Measurements from ENCODE around the gene DBT. TPM values are rescaled to one million over a fixed set of nuclear protein-coding genes. Genes with fewer than 3 reads are reported as not detected.
"Not testable (repeated sequence)": the region's sequence is repeated elsewhere in the genome, so short reads cannot be mapped to it uniquely, and the experiment has no call there.

DBT gene
- 10 to 100 TPM in 5 of 8 experiments, 1 to 10 TPM in 3; 7.5 to 20.0 (median 10.9) TPM for total RNA-seq

- 0 to 11% (median 3%) methylated on average over 1 to 25 of the region's 31 CpGs for WGBS, 10 experiments
- in situ Hi-C loops (cut with MboI; ENCODE audit: low pct_unique_long_range_greater_than_20kb in 2 of 9, low sequenced_read_pairs in 9 of 9, unreplicated experiment in 9 of 9), result no loop called here
- peak within 1 kb of the TSS; percentile 74 to 80 for H3K27ac ChIP-seq
- ATAC-seq (replicated peaks in 6 of 8), result peak; percentile 94 to 100 (median 100)
- H3K4me3 ChIP-seq, result peak within 1 kb of the TSS; percentile 70 to 96 (median 83)
- H3K4me1 ChIP-seq (replicated peaks in 1 of 2), result peaks cover 8 to 11% of the 10 kb centered on the region in 2 donors
Measured at GRCh38 chr1:100249537-100250257, at the start of gene DBT. TSS of gene DBT (minus strand) at chr1:100249834. CDS start at chr1:100249820, 14 bp downstream.

- no peak overlapping the region for H3K27ac ChIP-seq
- no peak overlapping the region for H3K4me3 ChIP-seq
- no peaks in the 10 kb centered on the region for H3K4me1 ChIP-seq (replicated peaks in 1 of 2)
- no peak for ATAC-seq (replicated peaks in 6 of 8)
- WGBS, 10 experiments, result 40 to 100% (median 72%) methylated on average over 1 to 4 of the region's 4 CpGs; no CpG with 5 or more reads in 2 of the 10 experiments
- in situ Hi-C loops (cut with MboI; ENCODE audit: low pct_unique_long_range_greater_than_20kb in 2 of 9, low sequenced_read_pairs in 9 of 9, unreplicated experiment in 9 of 9), result no loop called here
Measured at GRCh38 chr1:100298512-100298911, 48.9 kb upstream of the DBT start.

- H3K4me3 ChIP-seq; H3K4me1 ChIP-seq (replicated peaks in 1 of 2); ATAC-seq (replicated peaks in 6 of 8); H3K27ac ChIP-seq; in situ Hi-C loops (cut with MboI; ENCODE audit: low pct_unique_long_range_greater_than_20kb in 2 of 9, low sequenced_read_pairs in 9 of 9, unreplicated experiment in 9 of 9): not testable (repeated sequence)
Measured at GRCh38 chr1:100296997-100297396, 47.4 kb upstream of the DBT start.

GRCh38 chr1:100296140-100296539 lies 46.5 kb upstream of the DBT start:
- in situ Hi-C loops (cut with MboI; ENCODE audit: low pct_unique_long_range_greater_than_20kb in 2 of 9, low sequenced_read_pairs in 9 of 9, unreplicated experiment in 9 of 9), result no loop called here
- 84 to 100% (median 97%) methylated on average over 2 to 8 of the region's 8 CpGs; no CpG with 5 or more reads in 1 of the 10 experiments for WGBS, 10 experiments
- Histone ChIP-seq H3K27ac (no peak overlapping the region), H3K4me3 (no peak overlapping the region), H3K4me1 (replicated peaks in 1 of 2) (no peaks in the 10 kb centered on the region)
- ATAC-seq (replicated peaks in 6 of 8), result no peak

GRCh38 chr1:100292711-100293110 lies 43.1 kb upstream of the DBT start:
- 0 to 100% (median 62%) methylated on average over 1 of the region's 1 CpG; no CpG with 5 or more reads in 1 of the 10 experiments for WGBS, 10 experiments
- in situ Hi-C loops (cut with MboI; ENCODE audit: low pct_unique_long_range_greater_than_20kb in 2 of 9, low sequenced_read_pairs in 9 of 9, unreplicated experiment in 9 of 9), result no loop called here
- Histone ChIP-seq H3K27ac (no peak overlapping the region), H3K4me1 (replicated peaks in 1 of 2) (no peaks in the 10 kb centered on the region), H3K4me3 (no peak overlapping the region)
- no peak for ATAC-seq (replicated peaks in 6 of 8)

- 84 to 100% (median 96%) methylated on average over 1 to 2 of the region's 2 CpGs; no CpG with 5 or more reads in 3 of the 10 experiments for WGBS, 10 experiments
- H3K27ac ChIP-seq, result no peak overlapping the region
- in situ Hi-C loops (cut with MboI; ENCODE audit: low pct_unique_long_range_greater_than_20kb in 2 of 9, low sequenced_read_pairs in 9 of 9, unreplicated experiment in 9 of 9), result no loop called here
Measured at GRCh38 chr1:100290291-100290690, 40.7 kb upstream of the DBT start.

GRCh38 chr1:100287162-100287561 lies 37.5 kb upstream of the DBT start:
- in situ Hi-C loops (cut with MboI; ENCODE audit: low pct_unique_long_range_greater_than_20kb in 2 of 9, low sequenced_read_pairs in 9 of 9, unreplicated experiment in 9 of 9), result no loop called here
- no peaks in the 10 kb centered on the region for H3K4me1 ChIP-seq (replicated peaks in 1 of 2)
- H3K4me3 ChIP-seq, result no peak overlapping the region
- no peak for ATAC-seq (replicated peaks in 6 of 8)
- 94 to 100% (median 100%) methylated on average over 1 to 3 of the region's 3 CpGs; no CpG with 5 or more reads in 2 of the 10 experiments for WGBS, 10 experiments
- no peak overlapping the region for H3K27ac ChIP-seq

More at GRCh38 chr1:100290291-100290690, 40.7 kb upstream of the DBT start:
- Histone ChIP-seq H3K4me1 (replicated peaks in 1 of 2) (no peaks in the 10 kb centered on the region), H3K4me3 (no peak overlapping the region)
- no peak for ATAC-seq (replicated peaks in 6 of 8)

- Histone ChIP-seq H3K4me3 (no peak overlapping the region), H3K27ac (no peak overlapping the region), H3K4me1 (replicated peaks in 1 of 2) (no peaks in the 10 kb centered on the region)
- in situ Hi-C loops (cut with MboI; ENCODE audit: low pct_unique_long_range_greater_than_20kb in 2 of 9, low sequenced_read_pairs in 9 of 9, unreplicated experiment in 9 of 9), result no loop called here
- 89 to 100% (median 99%) methylated on average over 1 to 5 of the region's 5 CpGs; no CpG with 5 or more reads in 4 of the 10 experiments for WGBS, 10 experiments
- no peak for ATAC-seq (replicated peaks in 6 of 8)
Measured at GRCh38 chr1:100284591-100284990, 35.0 kb upstream of the DBT start.

GRCh38 chr1:100279954-100280682 lies 30.5 kb upstream of the DBT start:
- no peaks in the 10 kb centered on the region for H3K4me1 ChIP-seq (replicated peaks in 1 of 2)
- H3K4me3 ChIP-seq, result no peak overlapping the region
- 80 to 100% (median 100%) methylated on average over 1 to 2 of the region's 2 CpGs; no CpG with 5 or more reads in 3 of the 10 experiments for WGBS, 10 experiments
- in situ Hi-C loops (cut with MboI; ENCODE audit: low pct_unique_long_range_greater_than_20kb in 2 of 9, low sequenced_read_pairs in 9 of 9, unreplicated experiment in 9 of 9), result no loop called here
- H3K27ac ChIP-seq, result no peak overlapping the region
- ATAC-seq (replicated peaks in 6 of 8), result no peak

GRCh38 chr1:100279358-100279923 lies 29.8 kb upstream of the DBT start:
- no peak for ATAC-seq (replicated peaks in 6 of 8)
- Histone ChIP-seq H3K27ac (no peak overlapping the region), H3K4me3 (no peak overlapping the region), H3K4me1 (replicated peaks in 1 of 2) (no peaks in the 10 kb centered on the region)
- 58 to 100% (median 91%) methylated on average over 1 to 3 of the region's 3 CpGs; no CpG with 5 or more reads in 2 of the 10 experiments for WGBS, 10 experiments
- in situ Hi-C loops (cut with MboI; ENCODE audit: low pct_unique_long_range_greater_than_20kb in 2 of 9, low sequenced_read_pairs in 9 of 9, unreplicated experiment in 9 of 9), result no loop called here

GRCh38 chr1:100277866-100278265 lies 28.2 kb upstream of the DBT start:
- no peak overlapping the region for H3K27ac ChIP-seq
- no peak for ATAC-seq (replicated peaks in 6 of 8)
- H3K4me3 ChIP-seq, result no peak overlapping the region
- in situ Hi-C loops (cut with MboI; ENCODE audit: low pct_unique_long_range_greater_than_20kb in 2 of 9, low sequenced_read_pairs in 9 of 9, unreplicated experiment in 9 of 9), result no loop called here
- 50 to 100% (median 88%) methylated on average over 1 of the region's 1 CpG; no CpG with 5 or more reads in 1 of the 10 experiments for WGBS, 10 experiments
- H3K4me1 ChIP-seq (replicated peaks in 1 of 2), result no peaks in the 10 kb centered on the region

GRCh38 chr1:100268202-100268601 lies 18.6 kb upstream of the DBT start:
- Histone ChIP-seq H3K4me1 (replicated peaks in 1 of 2) (peaks cover 10 to 13% of the 10 kb centered on the region in 2 donors), H3K4me3 (no peak overlapping the region), H3K27ac (no peak overlapping the region)
- in situ Hi-C loops (cut with MboI; ENCODE audit: low pct_unique_long_range_greater_than_20kb in 2 of 9, low sequenced_read_pairs in 9 of 9, unreplicated experiment in 9 of 9), result no loop called here
- WGBS, 10 experiments, result 91 to 100% (median 100%) methylated on average over 1 to 4 of the region's 4 CpGs; no CpG with 5 or more reads in 1 of the 10 experiments
- no peak for ATAC-seq (replicated peaks in 6 of 8)

- in situ Hi-C loops (cut with MboI; ENCODE audit: low pct_unique_long_range_greater_than_20kb in 2 of 9, low sequenced_read_pairs in 9 of 9, unreplicated experiment in 9 of 9), result no loop called here
- WGBS, 10 experiments, result 29 to 100% (median 88%) methylated on average over 1 of the region's 1 CpG; no CpG with 5 or more reads in 2 of the 10 experiments
- H3K27ac ChIP-seq, result no peak overlapping the region
- no peak for ATAC-seq (replicated peaks in 6 of 8)
- peaks cover 10 to 13% of the 10 kb centered on the region in 2 donors for H3K4me1 ChIP-seq (replicated peaks in 1 of 2)
- peak overlapping the region; percentile 62 to 89 (median 76) for H3K4me3 ChIP-seq
Measured at GRCh38 chr1:100267284-100267683, 17.6 kb upstream of the DBT start.

All from motor neuron (in vitro differentiated cells).